Measurements from ENCODE around the gene THBD. TPM values are rescaled to one million over a fixed set of nuclear protein-coding genes. Genes with fewer than 3 reads are reported as not detected.

THBD gene
- total and polyA plus RNA-seq, 9 of the 15 experiments (the other 6 are each of a cell fraction or from before 2014, with no cell fraction given) = 0.07 to 0.49 (median 0.33) TPM

DNA sequence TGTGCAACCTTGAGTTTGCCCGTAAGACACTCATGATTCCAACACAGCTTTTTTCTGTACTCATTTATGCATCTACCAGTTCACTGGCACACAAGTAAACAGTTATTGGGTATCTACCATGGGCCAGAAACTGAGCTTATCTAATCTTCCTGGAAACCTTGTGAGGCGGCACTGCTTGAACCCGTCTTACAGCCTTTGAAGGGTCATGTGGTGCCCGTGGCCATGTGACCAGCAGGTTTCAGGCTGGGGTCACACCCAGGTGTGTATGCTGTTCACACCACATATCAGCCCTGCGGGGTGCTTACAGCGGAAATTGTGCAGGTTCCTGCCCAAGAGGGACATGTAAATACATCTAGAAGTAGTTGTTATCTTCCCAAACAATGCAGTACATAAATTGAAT is 6.1 kb downstream of the THBD start (continued):
- TF ChIP-seq, protein P1, sequence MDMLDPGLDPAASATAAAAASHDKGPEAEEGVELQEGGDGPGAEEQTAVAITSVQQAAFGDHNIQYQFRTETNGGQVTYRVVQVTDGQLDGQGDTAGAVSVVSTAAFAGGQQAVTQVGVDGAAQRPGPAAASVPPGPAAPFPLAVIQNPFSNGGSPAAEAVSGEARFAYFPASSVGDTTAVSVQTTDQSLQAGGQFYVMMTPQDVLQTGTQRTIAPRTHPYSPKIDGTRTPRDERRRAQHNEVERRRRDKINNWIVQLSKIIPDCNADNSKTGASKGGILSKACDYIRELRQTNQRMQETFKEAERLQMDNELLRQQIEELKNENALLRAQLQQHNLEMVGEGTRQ (CRISPR knock-in tag; IDR thresholded peaks at IDR 0.05) = peak; percentile 67
- TF ChIP-seq CAMTA2 (CRISPR knock-in tag; conservative IDR thresholded peaks at IDR 0.05) = no peak
- TF ChIP-seq FOXM1 (IDR thresholded peaks at IDR 0.05; ENCODE audit: low read depth) = no peak
- no peak for TF ChIP-seq FOXM1 (CRISPR knock-in tag; IDR thresholded peaks at IDR 0.05; ENCODE audit: low read depth)
- no peak for TF ChIP-seq ATF7 (IDR thresholded peaks at IDR 0.05)

DNA sequence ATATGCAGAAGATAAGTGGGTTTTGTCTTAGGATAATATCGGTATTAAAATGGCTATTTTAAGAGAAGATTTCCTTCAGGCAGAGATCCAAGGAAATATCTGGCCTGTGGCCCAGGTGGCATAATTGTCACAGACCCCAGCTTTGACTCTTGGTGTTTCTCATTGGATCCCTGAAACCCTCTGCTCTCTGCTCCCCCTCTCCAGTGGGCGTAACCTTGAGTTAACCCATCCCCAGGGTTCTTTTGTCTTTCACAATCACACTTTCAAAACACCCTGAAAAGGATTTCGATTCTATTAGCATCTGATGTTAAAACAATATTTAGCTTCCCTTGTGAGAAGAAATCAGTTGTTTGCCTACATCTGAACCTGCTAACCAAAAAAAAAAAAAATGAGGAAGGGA is 7.2 kb downstream of the THBD start:
- BruUV-seq (replicated peaks) = no TSS peak
- H3K27me3 ChIP-seq (ENCODE audit: control insufficient read depth in 2 of 2, insufficient read depth in 2 of 2, low read length in 2 of 2) = peaks cover 4 to 30% of the 10 kb centered on the region in 2 experiments; a peak in 3 of 5 replicates
- peaks cover 2 to 6% of the 10 kb centered on the region in 2 experiments; a peak in 3 of 5 replicates for H3K4me1 ChIP-seq (replicated peaks in 1 of 2; ENCODE audit: control insufficient read depth in 2 of 2, insufficient read depth in 2 of 2, low read length in 2 of 2)
- H3K79me2 ChIP-seq (ENCODE audit: control insufficient read depth, insufficient read depth, low read length) = no peaks in the 10 kb centered on the region
- H3K9ac ChIP-seq (ENCODE audit: insufficient read depth in 1 of 2, low read depth in 2 of 2, low read length in 2 of 2) = no peak overlapping the region
- H4K20me1 ChIP-seq (replicated peaks; ENCODE audit: control insufficient read depth, insufficient read depth, low read length) = no peaks in the 10 kb centered on the region
- no peak for FAIRE-seq
- ChIA-PET POLR2A (interaction anchor here (1.1 kb wide), 1 partner anchor 158 kb away, joined by 4 read pairs; no protein-coding TSS in a partner anchor), CTCF (ENCODE audit: low intra/inter-chr PET ratio) (interaction anchor here (0.6 kb wide), 1 partner anchor 192 kb away, joined by 4 read pairs; no protein-coding TSS in a partner anchor)
- H3K4me2 ChIP-seq (ENCODE audit: insufficient read depth, low read length) = no peak overlapping the region
- no peaks in the 10 kb centered on the region for H3K9me3 ChIP-seq (replicated peaks; ENCODE audit: control insufficient read depth, insufficient read depth, low read depth, low read length)
- in situ Hi-C loops (cut with MboI) (no loop called here), intact Hi-C loops (cut with micrococcal nuclease) (no loop called here)
- H3K36me3 ChIP-seq (ENCODE audit: control insufficient read depth, insufficient read depth, low read length) = no peaks in the 10 kb centered on the region
- whole genome bisulfite sequencing (ENCODE audit: insufficient coverage, low coverage, missing lambda C conversion rate) = 30% methylated on average over 3 of the region's 3 CpGs
- H2AFZ ChIP-seq (ENCODE audit: low read depth, low read length) = no peak overlapping the region
- no peaks in the 10 kb centered on the region for H3K9me1 ChIP-seq (ENCODE audit: control insufficient read depth, insufficient read depth, low read length)
- H3K4me3 ChIP-seq = no peak overlapping the region
- no peak for ATAC-seq
- H3K27ac ChIP-seq (ENCODE audit: extremely low read depth, low read depth, low read length) = no peak overlapping the region
- no peak for DNase-seq (ENCODE audit: extremely low read depth in 1 of 4, low spot score in 3 of 4)
- TF ChIP-seq, protein P2, sequence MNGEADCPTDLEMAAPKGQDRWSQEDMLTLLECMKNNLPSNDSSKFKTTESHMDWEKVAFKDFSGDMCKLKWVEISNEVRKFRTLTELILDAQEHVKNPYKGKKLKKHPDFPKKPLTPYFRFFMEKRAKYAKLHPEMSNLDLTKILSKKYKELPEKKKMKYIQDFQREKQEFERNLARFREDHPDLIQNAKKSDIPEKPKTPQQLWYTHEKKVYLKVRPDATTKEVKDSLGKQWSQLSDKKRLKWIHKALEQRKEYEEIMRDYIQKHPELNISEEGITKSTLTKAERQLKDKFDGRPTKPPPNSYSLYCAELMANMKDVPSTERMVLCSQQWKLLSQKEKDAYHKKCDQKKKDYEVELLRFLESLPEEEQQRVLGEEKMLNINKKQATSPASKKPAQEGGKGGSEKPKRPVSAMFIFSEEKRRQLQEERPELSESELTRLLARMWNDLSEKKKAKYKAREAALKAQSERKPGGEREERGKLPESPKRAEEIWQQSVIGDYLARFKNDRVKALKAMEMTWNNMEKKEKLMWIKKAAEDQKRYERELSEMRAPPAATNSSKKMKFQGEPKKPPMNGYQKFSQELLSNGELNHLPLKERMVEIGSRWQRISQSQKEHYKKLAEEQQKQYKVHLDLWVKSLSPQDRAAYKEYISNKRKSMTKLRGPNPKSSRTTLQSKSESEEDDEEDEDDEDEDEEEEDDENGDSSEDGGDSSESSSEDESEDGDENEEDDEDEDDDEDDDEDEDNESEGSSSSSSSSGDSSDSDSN (IDR thresholded peaks at IDR 0.05; ENCODE audit: borderline replicate concordance in 1 of 2, low read depth in 2 of 2, low read length in 2 of 2) = no peak
- TF ChIP-seq PHTF2 (CRISPR knock-in tag; IDR thresholded peaks at IDR 0.05) (no peak), CEBPG (CRISPR knock-in tag; IDR thresholded peaks at IDR 0.05) (no peak), CEBPG (tag; conservative IDR thresholded peaks at IDR 0.05 in 1 of 2, IDR thresholded peaks at IDR 0.05 in 1 of 2) (no peak), HSF4 (CRISPR knock-in tag; IDR thresholded peaks at IDR 0.05; ENCODE audit: borderline replicate concordance) (no peak), ZNF143 (CRISPR knock-in tag; IDR thresholded peaks at IDR 0.05) (no peak), ZNF263 (CRISPR knock-in tag; IDR thresholded peaks at IDR 0.05; ENCODE audit: borderline replicate concordance) (no peak), ILK (tag; IDR thresholded peaks at IDR 0.05; ENCODE audit: borderline replicate concordance, low read depth) (no peak), CHD1 (IDR thresholded peaks at IDR 0.05; ENCODE audit: low read length) (no peak), ZNF146 (CRISPR knock-in tag; IDR thresholded peaks at IDR 0.05; ENCODE audit: unreplicated experiment) (no peak), SMARCB1 (IDR thresholded peaks at IDR 0.05; ENCODE audit: insufficient read length, low read depth) (no peak)
- TF ChIP-seq, protein P3, sequence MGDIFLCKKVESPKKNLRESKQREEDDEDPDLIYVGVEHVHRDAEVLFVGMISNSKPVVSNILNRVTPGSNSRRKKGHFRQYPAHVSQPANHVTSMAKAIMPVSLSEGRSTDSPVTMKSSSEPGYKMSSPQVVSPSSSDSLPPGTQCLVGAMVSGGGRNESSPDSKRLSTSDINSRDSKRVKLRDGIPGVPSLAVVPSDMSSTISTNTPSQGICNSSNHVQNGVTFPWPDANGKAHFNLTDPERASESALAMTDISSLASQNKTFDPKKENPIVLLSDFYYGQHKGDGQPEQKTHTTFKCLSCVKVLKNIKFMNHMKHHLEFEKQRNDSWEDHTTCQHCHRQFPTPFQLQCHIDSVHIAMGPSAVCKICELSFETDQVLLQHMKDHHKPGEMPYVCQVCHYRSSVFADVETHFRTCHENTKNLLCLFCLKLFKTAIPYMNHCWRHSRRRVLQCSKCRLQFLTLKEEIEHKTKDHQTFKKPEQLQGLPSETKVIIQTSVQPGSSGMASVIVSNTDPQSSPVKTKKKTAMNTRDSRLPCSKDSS (IDR thresholded peaks at IDR 0.05; ENCODE audit: low read depth, partially characterized antibody) = no peak
- TF ChIP-seq, protein P4, sequence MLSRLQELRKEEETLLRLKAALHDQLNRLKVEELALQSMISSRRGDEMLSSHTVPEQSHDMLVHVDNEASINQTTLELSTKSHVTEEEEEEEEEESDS (CRISPR knock-in tag; IDR thresholded peaks at IDR 0.05) = no peak
